GM12875 (cell line): ENCODE data around the gene SERAC1.
"Not testable (repeated sequence)": the region's sequence is repeated elsewhere in the genome, so short reads cannot be mapped to it uniquely, and the experiment has no call there.

ENCODE experiments used
- H3K4me3 ChIP-seq: one replicate; pipeline ENCODE4 v1.5.1; 2011; ENCODE audit warnings: low read depth, low read length, control low read depth
- CTCF ChIP-seq: IDR thresholded peaks from 2 replicates; pipeline ENCODE4 v1.5.1; 2011; ENCODE audit warnings: low read depth, mild to moderate bottlenecking, control low read depth, inconsistent platforms, low read length, moderate library complexity, borderline replicate concordance; ENCODE audit not compliant: insufficient read depth

Gene SERAC1

GRCh38 chr6:158168040-158168289 lies at the start of gene SERAC1:
SERAC1 (minus strand) TSS chr6:158168262; CDS start chr6:158158363, 9,899 bp downstream.
- no peak for TF ChIP-seq CTCF
- H3K4me3 ChIP-seq = peak within 1 kb of the TSS; percentile 72

GRCh38 chr6:158213925-158214674 lies 46.0 kb upstream of the SERAC1 start:
- peak; percentile 71 for TF ChIP-seq CTCF
- H3K4me3 ChIP-seq = no peak overlapping the region

DNA sequence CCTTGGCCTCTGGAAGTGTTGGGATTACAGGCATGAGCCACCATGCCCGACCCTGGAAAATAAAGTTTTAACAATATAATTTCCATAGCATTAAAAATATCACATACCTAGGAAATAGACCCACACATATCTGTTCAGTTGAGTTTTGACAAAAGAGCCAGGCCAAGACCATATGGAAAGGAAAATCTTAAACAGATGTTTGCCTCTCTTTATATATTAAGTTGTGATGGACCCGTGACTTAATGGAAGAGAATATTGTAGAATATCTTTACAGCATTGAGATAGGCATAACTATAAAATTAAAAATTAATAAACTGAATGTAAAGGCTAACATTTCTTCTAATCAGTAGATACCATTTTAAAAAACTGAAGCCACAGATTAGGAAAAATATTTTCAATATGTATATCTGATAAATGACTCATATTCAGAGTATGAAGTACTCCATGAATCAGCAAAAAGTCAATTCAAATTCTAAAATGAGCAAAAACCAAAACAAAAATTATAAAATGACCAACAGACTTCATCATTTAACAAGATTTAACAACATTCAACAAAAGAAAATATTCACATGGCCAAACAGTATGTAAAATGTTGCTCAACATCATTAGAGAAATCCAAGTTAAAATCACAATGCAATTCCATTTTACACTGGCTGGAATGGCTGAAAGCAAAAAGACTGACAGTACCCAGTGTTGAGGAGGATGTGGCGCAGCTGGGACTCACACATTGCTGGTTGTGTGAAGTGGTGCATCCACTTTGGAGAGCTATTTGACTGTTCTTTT lies 43.4 kb upstream of the SERAC1 start:
- H3K4me3 ChIP-seq = no peak overlapping the region
- TF ChIP-seq CTCF = no peak

GRCh38 chr6:158209582-158210333 lies 41.7 kb upstream of the SERAC1 start:
- not testable (repeated sequence) for H3K4me3 ChIP-seq

DNA sequence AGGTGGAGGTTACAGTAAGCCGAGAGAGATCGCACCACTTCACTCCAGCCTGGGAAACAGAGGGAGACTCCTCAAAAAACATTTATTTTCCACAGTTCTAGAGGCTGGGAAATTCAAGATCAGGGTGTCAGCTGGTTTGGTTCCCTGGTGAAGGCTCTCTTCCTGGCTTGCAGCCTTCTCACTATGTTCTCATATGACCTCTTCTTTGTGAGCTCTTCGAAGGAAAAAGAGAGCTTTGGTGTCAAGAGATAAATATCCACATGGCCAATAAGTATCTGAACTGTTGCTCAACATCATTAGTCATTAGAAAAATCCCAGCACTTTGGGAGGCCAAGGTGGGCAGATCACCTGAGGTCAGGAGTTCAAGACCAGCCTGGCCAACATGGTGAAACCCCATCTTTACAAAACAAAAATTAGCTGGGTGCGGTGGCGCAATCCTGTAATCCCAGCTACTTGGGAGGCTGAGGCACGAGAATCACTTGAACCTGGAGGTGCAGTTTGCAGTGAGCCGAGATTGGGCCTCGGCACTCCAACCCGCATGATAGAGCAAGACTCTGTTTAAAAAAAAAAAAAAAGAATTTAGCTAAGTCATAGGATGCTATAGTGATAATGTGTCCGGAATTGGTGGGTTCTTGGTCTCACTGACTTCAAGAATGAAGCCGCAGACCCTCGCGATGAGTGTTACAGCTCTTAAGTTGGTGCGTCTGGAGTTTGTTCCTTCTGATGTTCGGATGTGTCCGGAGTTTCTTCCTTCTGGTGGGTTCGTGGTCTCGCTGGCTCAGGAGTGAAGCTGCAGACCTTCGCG lies 40.4 kb upstream of the SERAC1 start:
- H3K4me3 ChIP-seq = not testable (repeated sequence)

DNA sequence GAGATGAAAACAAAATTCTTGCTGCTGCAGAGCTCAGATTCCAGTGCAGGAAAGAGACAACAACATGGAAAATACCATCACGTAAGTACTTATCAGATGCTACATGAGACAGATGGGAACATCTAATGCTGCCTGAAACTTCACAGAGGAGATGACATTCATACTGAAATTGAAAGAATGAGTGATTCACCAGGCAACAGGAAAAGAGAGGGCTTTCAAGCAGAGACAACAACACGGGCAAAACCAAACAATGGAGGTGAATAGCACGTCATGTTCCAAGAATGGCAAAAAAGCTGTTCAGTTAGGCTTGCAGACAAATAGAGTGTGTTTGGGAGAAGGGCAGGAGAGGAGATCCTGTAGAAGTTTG lies 39.3 kb upstream of the SERAC1 start:
- H3K4me3 ChIP-seq = no peak overlapping the region
- TF ChIP-seq CTCF = no peak

DNA sequence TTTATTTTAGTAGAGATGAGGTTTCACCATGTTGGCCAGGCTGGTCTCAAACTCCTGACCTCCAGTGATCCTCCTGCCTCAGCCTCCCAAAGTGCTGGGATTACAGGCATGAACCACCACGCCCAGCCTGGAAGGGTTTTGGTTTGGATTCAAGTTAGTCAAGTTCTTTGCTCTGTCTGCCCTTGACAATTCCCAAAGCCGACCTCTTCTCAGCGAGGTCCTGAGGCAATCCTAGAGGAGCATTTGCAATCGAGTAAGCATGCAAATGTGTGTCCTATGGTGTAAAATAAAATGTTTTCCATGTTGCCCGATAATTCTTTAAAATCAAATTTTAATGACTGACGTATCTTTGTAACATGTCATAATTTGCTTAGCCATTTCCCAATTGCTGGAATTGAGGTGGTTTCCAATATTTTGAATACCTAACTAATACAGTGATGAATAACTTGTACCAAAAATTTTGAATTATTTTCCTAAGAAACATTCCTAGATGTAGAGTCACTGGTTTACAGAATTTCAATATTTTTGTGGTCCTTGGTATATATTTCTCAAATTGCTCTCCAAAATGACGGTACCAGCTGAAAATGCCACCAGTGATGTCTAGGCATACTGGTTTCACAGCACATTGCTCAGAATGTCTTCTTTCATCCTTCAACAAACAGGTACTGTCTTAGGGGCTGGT lies 38.8 kb upstream of the SERAC1 start:
- TF ChIP-seq CTCF = no peak
- H3K4me3 ChIP-seq = no peak overlapping the region
